Measurements from ENCODE around the gene PPP1R27.

PPP1R27 gene

GRCh38 chr17:81871387-81872230 is 36.8 kb upstream of the PPP1R27 start:
- Mint-ChIP-seq H3K27me3 (ENCODE audit: low read depth, poor library complexity) (no peaks in the 10 kb centered on the region), H3K4me3 (peak overlapping the region; percentile 81), H3K4me1 (peaks cover 53% of the 10 kb centered on the region), H3K9me3 (no peaks in the 10 kb centered on the region), H3K36me3 (ENCODE audit: low read depth) (no peaks in the 10 kb centered on the region), H3K27ac (peak overlapping the region; percentile 22)
- peak; percentile 92 for DNase-seq
- TF ChIP-seq CTCF (IDR thresholded peaks at IDR 0.05): no peak

GRCh38 chr17:81870981-81871386 is 36.1 kb upstream of the PPP1R27 start, which contains the start of gene ARHGDIA:
Gene ARHGDIA, minus strand, starts transcription at chr17:81871337. Its CDS starts 1,407 bp downstream, at chr17:81869930.
- H3K4me1 Mint-ChIP-seq: peaks cover 58% of the 10 kb centered on the region
- H3K27me3 Mint-ChIP-seq (ENCODE audit: low read depth, poor library complexity): no peaks in the 10 kb centered on the region
- H3K36me3 Mint-ChIP-seq (ENCODE audit: low read depth): no peaks in the 10 kb centered on the region
- no peaks in the 10 kb centered on the region for H3K9me3 Mint-ChIP-seq
- TF ChIP-seq CTCF (IDR thresholded peaks at IDR 0.05): no peak
- peak; percentile 33 for DNase-seq
- peak within 1 kb of the TSS; percentile 84 for H3K27ac Mint-ChIP-seq
- H3K4me3 Mint-ChIP-seq: peak within 1 kb of the TSS; percentile 85

- Mint-ChIP-seq H3K9me3 (no peaks in the 10 kb centered on the region), H3K4me3 (peak overlapping the region; percentile 85), H3K36me3 (ENCODE audit: low read depth) (no peaks in the 10 kb centered on the region), H3K4me1 (peaks cover 61% of the 10 kb centered on the region), H3K27ac (peak overlapping the region; percentile 84), H3K27me3 (ENCODE audit: low read depth, poor library complexity) (no peaks in the 10 kb centered on the region)
- peak; percentile 41 for DNase-seq
- no peak for TF ChIP-seq CTCF (IDR thresholded peaks at IDR 0.05)
Measured at GRCh38 chr17:81870131-81870980, 35.5 kb upstream of the PPP1R27 start.

DNA sequence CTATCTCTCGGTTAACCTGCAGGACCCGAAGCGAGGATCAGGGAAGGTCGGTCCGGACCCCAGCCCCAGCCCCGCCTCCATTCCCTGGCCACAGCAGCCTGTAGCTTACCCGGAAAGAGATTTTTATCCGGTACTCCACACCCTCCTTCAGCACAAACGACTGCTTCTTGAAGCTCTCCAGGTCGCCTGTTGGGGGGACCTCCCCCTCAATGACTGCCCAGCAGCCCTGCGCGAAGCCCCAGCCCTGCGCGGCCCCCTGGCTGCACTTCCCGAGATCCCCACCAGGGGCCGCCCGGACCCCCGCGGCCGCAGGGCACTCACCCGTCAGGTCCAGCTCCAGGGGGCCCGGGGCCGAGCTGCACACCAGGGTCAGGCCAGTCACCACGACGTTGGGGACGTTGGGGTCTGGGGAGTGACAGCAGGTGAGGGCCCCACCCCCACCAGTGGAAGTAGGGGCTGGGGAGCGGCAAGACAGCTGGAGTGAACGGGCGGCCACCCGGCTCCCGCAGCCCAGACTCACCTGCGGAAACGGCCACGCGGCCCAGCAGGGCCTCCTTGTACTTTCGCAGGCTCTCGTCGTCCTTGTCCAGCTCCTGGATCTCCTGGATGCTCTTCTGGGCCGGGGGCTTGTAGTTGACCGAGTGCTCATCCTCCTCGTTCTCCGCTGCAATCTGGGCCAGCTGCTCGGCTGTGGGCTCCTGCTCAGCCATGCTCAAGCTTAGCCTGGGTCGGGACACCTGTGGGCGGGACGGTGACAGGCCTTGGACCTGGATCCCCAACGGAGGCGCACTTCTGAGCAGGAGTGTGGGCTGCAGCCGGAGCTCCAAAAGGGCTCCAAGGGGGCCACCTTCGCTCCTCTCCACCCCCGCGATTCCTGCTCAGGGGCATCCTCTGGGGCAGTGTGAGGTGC is 34.6 kb upstream of the PPP1R27 start:
- peaks cover 61% of the 10 kb centered on the region for H3K4me1 Mint-ChIP-seq
- no peaks in the 10 kb centered on the region for H3K36me3 Mint-ChIP-seq (ENCODE audit: low read depth)
- peak overlapping the region; percentile 87 for H3K27ac Mint-ChIP-seq
- TF ChIP-seq CTCF (IDR thresholded peaks at IDR 0.05): peak; percentile 97
- H3K27me3 Mint-ChIP-seq (ENCODE audit: low read depth, poor library complexity): no peaks in the 10 kb centered on the region
- H3K4me3 Mint-ChIP-seq: peak overlapping the region; percentile 85
- DNase-seq: peak; percentile 84
- H3K9me3 Mint-ChIP-seq: no peaks in the 10 kb centered on the region

DNA sequence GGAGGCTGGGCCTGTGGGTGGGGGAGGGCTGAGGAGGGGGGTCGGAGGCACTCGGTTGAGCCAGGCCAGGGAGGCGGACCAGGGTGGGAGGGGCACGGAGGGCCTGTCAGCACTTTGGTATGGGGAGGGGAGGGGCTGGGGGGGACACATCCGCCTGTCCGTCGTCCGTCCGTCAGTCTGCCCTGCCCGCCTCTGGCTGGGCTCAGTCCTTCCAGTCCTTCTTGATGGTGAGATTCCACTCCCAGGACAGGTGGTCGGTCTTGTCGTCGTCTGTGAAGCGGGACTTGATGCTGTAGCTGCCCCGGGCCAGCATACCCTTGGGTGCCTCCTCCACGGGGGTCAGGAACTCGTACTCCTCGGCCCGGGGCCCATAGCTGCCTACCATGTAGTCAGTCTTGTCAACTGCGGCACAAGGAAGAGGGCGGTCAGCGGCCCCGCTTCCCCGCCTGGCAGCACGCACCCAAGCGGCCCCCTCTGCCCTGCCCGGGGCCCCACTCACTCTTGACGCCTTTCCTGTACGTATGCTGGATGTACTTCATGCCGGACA is 33.9 kb upstream of the PPP1R27 start:
- Mint-ChIP-seq H3K9me3 (no peaks in the 10 kb centered on the region), H3K27me3 (ENCODE audit: low read depth, poor library complexity) (no peaks in the 10 kb centered on the region), H3K4me3 (peak overlapping the region; percentile 85), H3K4me1 (peaks cover 62% of the 10 kb centered on the region), H3K27ac (peak overlapping the region; percentile 87), H3K36me3 (ENCODE audit: low read depth) (peaks cover under 1% of the 10 kb centered on the region)
- TF ChIP-seq CTCF (IDR thresholded peaks at IDR 0.05): no peak
- no peak for DNase-seq
